Panc1 (cell line): ENCODE data around the gene IL17REL. TPM values are rescaled to one million over a fixed set of nuclear protein-coding genes. Genes with fewer than 3 reads are reported as not detected.

Source experiments
- ATAC-seq: fragments of 200-7000 bp; cut with Tn5 transposase; 2 replicates; pipeline ENCODE4 v1.9.1; 2020; ENCODE audit warnings: mild to moderate bottlenecking, moderate library complexity
- BruUV-seq: library from RNA; stranded (reverse); fragments of 400-500 nt; replicated peaks from 2 replicates; lab custom pipeline; 2021; lab: Mats Ljungman, UMichigan
- CTCF ChIA-PET: fragments of 300-600 bp; sonication (Branson Sonifier 250); formaldehyde crosslinking; loops from one replicate; lab custom pipeline; 2022; ENCODE audit warnings: antibody characterized with exemption; lab: Charles Lee
- POLR2A ChIA-PET: fragments of 300-600 bp; sonication (Branson Sonifier 250); formaldehyde crosslinking; loops from one replicate; lab custom pipeline; 2022; ENCODE audit warnings: antibody characterized with exemption; lab: Charles Lee
- DNase-seq: peaks from one replicate; pipeline ENCODE4 v3.0.0-alpha.2; 2010; ENCODE audit warnings: low read depth, low spot score
- H3K27ac ChIP-seq: 2 replicates; pipeline ENCODE4 v1.5.1; 2011; ENCODE audit warnings: mild to moderate bottlenecking, low read length, inconsistent platforms
- H3K27me3 ChIP-seq: fragments of 200-500 bp; sonication (Bioruptor generic); 2 replicates; pipeline ENCODE4 v1.6.0; 2014; ENCODE audit warnings: low read length, inconsistent platforms; ENCODE audit not compliant: control insufficient read depth, insufficient read depth
- H3K36me3 ChIP-seq: fragments of 200-500 bp; sonication (Bioruptor generic); 2 replicates; pipeline ENCODE4 v1.5.1; 2014; ENCODE audit warnings: inconsistent platforms, mild to moderate bottlenecking, low read length, moderate library complexity; ENCODE audit not compliant: control insufficient read depth, insufficient read depth
- H3K4me1 ChIP-seq: 2 replicates; pipeline ENCODE4 v1.5.1; 2011; ENCODE audit warnings: inconsistent platforms, mild to moderate bottlenecking, low read length, moderate library complexity; ENCODE audit not compliant: control insufficient read depth, insufficient read depth
- H3K4me3 ChIP-seq, 2 experiments: 2 replicates each; pipeline ENCODE4 v1.5.1; 2011 to 2012; ENCODE audit warnings: low read depth in 2 of 2, low read length in 2 of 2, mild to moderate bottlenecking in 2 of 2, inconsistent platforms in 1 of 2, moderate library complexity in 1 of 2
- H3K9me3 ChIP-seq: fragments of 200-500 bp; sonication (Bioruptor generic); 2 replicates; pipeline ENCODE4 v1.5.1; 2014; ENCODE audit warnings: low read depth, mild to moderate bottlenecking, inconsistent platforms, low read length, moderate library complexity; ENCODE audit not compliant: control insufficient read depth, insufficient read depth
- CTCF ChIP-seq: fragments of 450-650 bp; IDR thresholded peaks from 2 replicates; pipeline ENCODE4 v1.5.1; 2017; ENCODE audit warnings: mild to moderate bottlenecking
- POLR2AphosphoS5 ChIP-seq: IDR thresholded peaks from 2 replicates; pipeline ENCODE4 v1.6.1; 2012; ENCODE audit warnings: mild to moderate bottlenecking, low read depth, low read length, moderate library complexity
- REST ChIP-seq, 2 experiments: IDR thresholded peaks; 2 replicates each; pipeline ENCODE4 v1.6.1; 2011 to 2012; ENCODE audit warnings: low read depth in 2 of 2, control low read depth in 1 of 2, low read length in 1 of 2, mild to moderate bottlenecking in 1 of 2, moderate library complexity in 1 of 2; ENCODE audit not compliant: insufficient read depth in 1 of 2
- SIN3A ChIP-seq: IDR thresholded peaks from 2 replicates; pipeline ENCODE4 v1.6.1; 2012; ENCODE audit warnings: low read depth, mild to moderate bottlenecking, low read length, moderate library complexity, borderline replicate concordance; ENCODE audit not compliant: insufficient read depth
- TCF7L2 ChIP-seq: IDR thresholded peaks from 2 replicates; pipeline ENCODE4 v1.6.1; 2011; ENCODE audit warnings: mild to moderate bottlenecking, low read depth, low read length, inconsistent platforms
- in situ Hi-C: cut with HindIII; loops from 2 replicates; pipeline ENCODE4 v1.10.0; 2016; ENCODE audit warnings: low sequenced_read_pairs, low pct_unique_long_range_greater_than_20kb
- intact Hi-C: fragments of 100-400 bp; cut with micrococcal nuclease; formaldehyde crosslinking; loops from one replicate; pipeline ENCODE4 v1.10.0; 2022; ENCODE audit not compliant: unreplicated experiment
- total RNA-seq: library from RNA; stranded (reverse); gene quantifications from one replicate; pipeline ENCODE4 v1.2.1, GENCODE V29; 2021; ENCODE audit not compliant: unreplicated experiment

The IL17REL gene
- total RNA-seq, 1 experiment from 2014 or later, result 0.82 TPM

GRCh38 chr22:49994361-49995040 is 18.1 kb downstream of the IL17REL start:
- BruUV-seq, result no TSS peak
- Histone ChIP-seq H3K36me3 (no peaks in the 10 kb centered on the region), H3K9me3 (no peaks in the 10 kb centered on the region), H3K27me3 (no peaks in the 10 kb centered on the region), H3K27ac (no peak overlapping the region), H3K4me3 (no peak overlapping the region), H3K4me1 (peaks cover 24% of the 10 kb centered on the region)
- no peak for TF ChIP-seq POLR2AphosphoS5
- TF ChIP-seq TCF7L2, result no peak
- TF ChIP-seq REST (IDR thresholded peaks at IDR 0.05; ENCODE audit: insufficient read depth in 1 of 2, low read depth in 2 of 2, low read length in 1 of 2), result no peak
- TF ChIP-seq CTCF, result no peak
- no peak for TF ChIP-seq SIN3A
- ChIA-PET CTCF (interaction anchor here (0.8 to 1.0 kb wide), 2 partner anchors 11 to 36 kb away, joined by 3 read pairs; no protein-coding TSS in a partner anchor), POLR2A (no interaction called here)
- DNase-seq (no peak), ATAC-seq (0 out of 2 replicates have a peak, but pooled peaks have one; percentile 2)
- in situ Hi-C loops (no loop called here), intact Hi-C loops (loop anchor here (5.0 kb wide), 1 partner anchor 33 kb away; no protein-coding TSS in a partner anchor)

GRCh38 chr22:49993649-49994360 is 18.8 kb downstream of the IL17REL start:
- no TSS peak for BruUV-seq
- Histone ChIP-seq H3K27me3 (no peaks in the 10 kb centered on the region), H3K4me3 (no peak overlapping the region), H3K36me3 (no peaks in the 10 kb centered on the region), H3K4me1 (peaks cover 24% of the 10 kb centered on the region), H3K9me3 (no peaks in the 10 kb centered on the region), H3K27ac (no peak overlapping the region)
- no peak for TF ChIP-seq REST (IDR thresholded peaks at IDR 0.05; ENCODE audit: insufficient read depth in 1 of 2, low read depth in 2 of 2, low read length in 1 of 2)
- TF ChIP-seq SIN3A, result no peak
- TF ChIP-seq POLR2AphosphoS5, result no peak
- TF ChIP-seq TCF7L2, result no peak
- TF ChIP-seq CTCF, result no peak; the same call in 1 of the 2 replicates
- DNase-seq, result no peak
- in situ Hi-C loops, result no loop called here
- ChIA-PET CTCF (interaction anchor here (0.5 to 0.6 kb wide), 2 partner anchors 19 to 34 kb away, joined by 3 read pairs; partner anchors contain the start of gene IL17REL), POLR2A (no interaction called here)
- peak; percentile 4; the same call in 1 of the 2 replicates for ATAC-seq
- intact Hi-C loops, result loop anchor here (5.0 kb wide), 1 partner anchor 33 kb away; no protein-coding TSS in a partner anchor
